ENCODE data around the gene TJP3.
"Not testable (repeated sequence)": the region's sequence is repeated elsewhere in the genome, so short reads cannot be mapped to it uniquely, and the experiment has no call there.

Gene TJP3

DNA sequence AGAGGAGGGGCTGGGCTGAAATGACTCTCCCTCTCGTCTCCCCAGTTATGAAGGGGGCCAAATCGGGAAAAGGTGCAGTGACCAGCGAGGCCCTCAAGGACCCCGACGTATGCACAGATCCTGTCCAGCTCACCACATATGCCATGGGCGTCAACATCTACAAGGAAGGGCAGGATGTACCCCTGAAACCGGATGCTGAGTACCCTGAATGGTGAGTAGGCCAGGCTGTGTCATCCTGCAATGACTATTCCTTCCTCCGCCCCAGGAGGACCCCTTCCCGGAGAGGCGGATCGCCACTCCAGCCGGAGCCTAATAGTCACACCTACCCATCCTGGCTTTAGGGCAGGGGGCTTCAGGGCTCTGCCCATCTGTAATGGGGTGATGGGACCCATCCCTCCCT is 56.9 kb downstream of the TJP3 start:
- TF ChIP-seq GATA1 (IDR thresholded peaks at IDR 0.05; ENCODE audit: low read depth, low read length) (no peak), POLR2A (IDR thresholded peaks at IDR 0.05; ENCODE audit: low read length) (no peak)
- no peak for DNase-seq

GRCh38 chr19:3765757-3766156 is 57.6 kb downstream of the TJP3 start:
- not testable (repeated sequence) for DNase-seq

DNA sequence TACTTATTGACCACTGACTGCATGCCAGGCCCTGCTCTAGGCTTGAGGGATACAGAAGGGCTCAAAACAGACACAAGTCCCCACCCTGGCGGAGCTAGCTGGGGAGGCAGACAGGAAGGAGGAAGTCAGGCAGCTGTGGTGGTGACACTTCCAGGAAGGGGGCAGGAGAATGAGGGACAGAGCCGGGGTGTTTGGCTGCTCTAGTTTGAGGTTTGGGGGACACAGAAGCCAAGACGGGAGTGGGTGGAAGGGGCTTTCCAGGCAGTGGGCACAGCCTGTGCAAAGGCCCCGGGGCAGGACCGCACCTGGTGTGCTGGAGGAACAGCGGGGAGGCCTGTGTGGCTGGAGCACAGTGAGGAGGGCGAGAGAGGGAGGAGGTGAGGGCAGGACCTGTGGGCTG is 58.3 kb downstream of the TJP3 start:
- TF ChIP-seq GATA1 (IDR thresholded peaks at IDR 0.05; ENCODE audit: low read depth, low read length) (no peak), POLR2A (IDR thresholded peaks at IDR 0.05; ENCODE audit: low read length) (no peak)
- no peak for DNase-seq

DNA sequence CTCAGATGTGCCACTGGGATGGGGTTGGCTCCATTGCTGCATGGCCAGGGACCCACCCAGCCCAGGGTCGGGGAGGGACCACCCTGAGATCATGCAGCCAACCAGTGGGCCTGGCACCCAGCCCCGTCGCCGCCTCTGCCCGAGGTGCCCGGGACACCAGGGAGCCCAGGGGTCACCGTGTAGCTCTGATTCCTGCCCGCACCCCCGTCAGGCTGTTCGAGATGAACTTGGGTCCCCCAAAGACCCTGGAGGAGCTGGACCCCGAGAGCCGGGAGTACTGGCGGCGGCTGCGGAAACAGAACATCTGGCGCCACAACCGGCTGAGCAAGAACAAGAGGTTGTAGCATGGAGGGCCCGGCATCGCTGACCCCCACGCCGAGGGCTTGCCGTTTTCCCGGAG is 58.9 kb downstream of the TJP3 start:
- TF ChIP-seq POLR2A (IDR thresholded peaks at IDR 0.05; ENCODE audit: low read length) (no peak), GATA1 (IDR thresholded peaks at IDR 0.05; ENCODE audit: low read depth, low read length) (no peak)
- DNase-seq, result no peak

GRCh38 chr19:3768015-3768747 is 60.0 kb downstream of the TJP3 start:
- DNase-seq, result no peak

GRCh38 chr19:3768748-3769099 is 60.5 kb downstream of the TJP3 start:
- TF ChIP-seq POLR2A (IDR thresholded peaks at IDR 0.05; ENCODE audit: low read length), result no peak
- no peak for TF ChIP-seq GATA1 (IDR thresholded peaks at IDR 0.05; ENCODE audit: low read depth, low read length)
- no peak for DNase-seq

More at GRCh38 chr19:3768015-3768747, 60.0 kb downstream of the TJP3 start:
- TF ChIP-seq GATA1 (IDR thresholded peaks at IDR 0.05; ENCODE audit: low read depth, low read length) (no peak), POLR2A (IDR thresholded peaks at IDR 0.05; ENCODE audit: low read length) (no peak)

DNA sequence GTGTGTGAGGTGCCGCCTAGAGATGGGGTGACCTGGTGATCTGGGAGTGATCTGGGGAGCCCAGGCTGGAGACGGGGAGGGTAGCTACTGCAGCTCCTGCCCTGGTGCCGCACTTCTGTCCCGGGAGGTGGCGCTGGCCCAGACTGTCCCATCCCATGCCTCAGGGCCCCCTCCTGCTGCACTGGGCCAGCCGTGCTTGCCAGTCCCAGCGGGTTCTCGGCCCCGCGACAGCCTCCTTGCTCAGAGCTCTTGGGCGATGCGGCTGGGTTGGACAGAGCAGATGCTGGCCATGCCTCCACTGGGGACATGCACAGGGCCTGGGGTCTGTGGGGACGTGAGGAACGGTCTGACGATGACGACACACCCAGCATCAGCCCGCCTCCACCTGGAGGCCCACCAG is 61.3 kb downstream of the TJP3 start:
- DNase-seq, result no peak
- no peak for TF ChIP-seq POLR2A (IDR thresholded peaks at IDR 0.05; ENCODE audit: low read length)
- TF ChIP-seq GATA1 (IDR thresholded peaks at IDR 0.05; ENCODE audit: low read depth, low read length), result no peak

DNA sequence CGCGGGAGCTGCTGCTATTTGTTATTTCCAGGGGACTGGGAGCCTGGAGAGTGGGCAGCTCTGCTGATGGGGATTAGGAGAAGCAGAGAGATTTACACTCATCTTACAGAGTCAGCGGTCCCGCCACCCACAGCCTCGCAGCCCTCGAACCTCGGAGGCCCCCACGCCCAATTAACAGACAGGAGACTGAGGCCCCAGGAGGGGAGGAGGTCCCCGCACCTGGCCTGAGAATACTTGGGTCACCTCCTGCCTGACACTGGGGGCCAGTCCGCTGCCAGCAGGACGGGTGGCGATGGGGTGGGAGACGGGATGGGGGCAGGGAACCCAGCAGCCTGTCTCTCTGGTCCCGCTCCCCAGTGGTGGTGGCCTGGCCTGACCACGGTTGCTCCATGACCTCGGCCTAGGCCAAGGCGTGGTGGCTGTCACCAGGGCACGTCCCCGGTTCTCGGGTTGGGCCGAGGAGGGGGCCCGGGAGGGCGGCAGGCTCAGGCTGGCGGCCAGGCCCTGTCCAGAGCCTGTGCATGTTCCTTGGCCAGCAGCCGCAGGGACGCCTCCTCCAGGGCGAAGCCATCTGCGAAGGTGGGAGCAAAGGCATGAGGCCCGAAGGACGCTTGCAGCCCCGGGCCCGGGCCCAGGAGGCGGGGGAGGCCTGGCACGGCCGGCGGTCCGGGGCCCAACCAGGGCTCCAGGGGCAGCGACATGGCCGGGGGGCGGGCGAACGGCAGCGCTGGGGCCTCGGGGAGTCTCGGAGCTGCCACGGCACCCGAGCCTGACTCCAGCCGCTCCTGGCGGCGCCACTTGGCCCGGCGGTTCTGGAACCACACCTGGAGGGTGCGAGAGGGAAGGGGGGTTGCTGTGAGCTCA is 62.2 kb downstream of the TJP3 start:
- TF ChIP-seq GATA1 (IDR thresholded peaks at IDR 0.05; ENCODE audit: low read depth, low read length) (no peak), POLR2A (IDR thresholded peaks at IDR 0.05; ENCODE audit: low read length) (no peak)
- DNase-seq, result no peak

DNA sequence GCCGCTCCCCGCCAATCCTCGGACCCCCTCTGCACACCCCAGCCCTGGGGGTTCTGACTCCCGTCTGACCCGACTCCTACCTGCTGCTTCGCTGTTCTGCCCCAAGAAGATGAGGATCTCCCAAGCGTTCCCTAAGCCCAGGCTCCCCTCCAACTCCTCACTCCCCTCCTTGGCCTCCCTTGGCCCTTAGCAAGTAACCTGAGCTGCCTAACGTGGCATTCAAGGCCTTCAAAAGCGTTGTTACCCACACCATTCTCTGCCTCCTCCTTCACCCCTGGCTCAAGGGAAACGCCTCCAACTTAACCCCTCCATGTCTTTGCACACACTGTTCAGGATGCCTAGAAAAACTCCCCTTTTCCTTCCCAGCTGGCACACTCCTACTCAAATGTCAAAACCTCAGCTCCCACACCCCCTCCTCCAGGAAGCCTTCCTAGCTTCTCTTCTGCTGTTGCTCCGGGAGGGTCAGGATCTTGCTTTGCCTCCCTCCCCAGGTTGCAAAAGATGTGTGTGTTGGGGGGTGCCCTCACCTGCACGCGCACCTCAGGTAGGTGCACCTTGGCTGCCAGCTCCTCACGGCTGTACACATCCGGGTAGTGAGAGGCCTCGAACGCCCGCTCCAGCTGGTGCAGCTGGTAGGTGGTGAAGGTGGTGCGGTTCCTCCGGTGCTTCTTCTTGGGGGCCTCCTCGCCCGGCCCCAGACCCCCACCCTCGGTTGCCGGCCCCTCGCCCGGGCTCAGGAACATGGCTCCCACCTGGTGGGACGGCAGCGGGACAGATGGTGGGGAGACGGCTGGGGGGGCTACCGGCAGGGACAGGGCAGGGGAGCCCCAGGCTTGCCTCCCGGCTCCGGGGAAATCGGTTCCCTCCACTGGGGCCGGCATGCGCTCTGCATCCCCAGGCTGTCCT is 63.1 kb downstream of the TJP3 start:
- no peak for DNase-seq
- no peak for TF ChIP-seq GATA1 (IDR thresholded peaks at IDR 0.05; ENCODE audit: low read depth, low read length)
- no peak for TF ChIP-seq POLR2A (IDR thresholded peaks at IDR 0.05; ENCODE audit: low read length)

DNA sequence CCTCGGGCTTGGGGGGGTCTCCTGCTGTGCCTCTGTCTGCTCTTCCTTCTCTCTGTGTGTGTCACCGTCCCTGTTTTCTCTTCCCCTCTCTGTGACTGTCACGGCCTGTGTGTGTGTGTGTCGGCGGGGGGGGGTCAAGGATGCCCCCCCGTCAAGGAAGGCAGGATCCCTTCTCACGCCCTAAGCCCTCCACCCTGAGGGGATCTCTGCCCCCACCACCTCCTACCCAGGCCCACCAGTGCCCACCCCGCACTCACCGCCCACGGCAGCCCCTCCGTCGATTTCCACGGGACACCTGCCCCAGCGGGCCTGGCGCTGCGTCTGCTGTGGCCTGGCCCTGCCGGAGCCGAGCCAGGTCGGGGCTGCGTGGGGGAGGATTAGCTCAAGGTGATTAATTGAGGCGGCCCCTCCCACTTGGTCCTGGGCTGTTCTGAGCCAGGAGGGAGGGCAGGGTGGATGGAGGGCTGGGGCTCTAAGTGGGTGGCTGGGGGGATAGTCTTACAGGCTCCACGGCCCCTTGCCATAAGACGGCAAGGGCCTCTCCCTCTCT is 63.8 kb downstream of the TJP3 start, which contains the start of gene RAX2:
RAX2 (minus strand) TSS at position 323 of the 550 bp plus-strand sequence. CDS start 486 bp downstream, outside the sequence.
- no peak for DNase-seq
- TF ChIP-seq POLR2A (IDR thresholded peaks at IDR 0.05; ENCODE audit: low read length) (no peak), GATA1 (IDR thresholded peaks at IDR 0.05; ENCODE audit: low read depth, low read length) (no peak)

- TF ChIP-seq GATA1 (IDR thresholded peaks at IDR 0.05; ENCODE audit: low read depth, low read length) (no peak), POLR2A (IDR thresholded peaks at IDR 0.05; ENCODE audit: low read length) (no peak)
- DNase-seq, result no peak
Observed at GRCh38 chr19:3773814-3774515, 65.8 kb downstream of the TJP3 start.

- DNase-seq, result no peak
- TF ChIP-seq POLR2A (IDR thresholded peaks at IDR 0.05; ENCODE audit: low read length) (no peak), GATA1 (IDR thresholded peaks at IDR 0.05; ENCODE audit: low read depth, low read length) (no peak)
Observed at GRCh38 chr19:3774621-3775373, 66.6 kb downstream of the TJP3 start.

Data from erythroblast (primary cell).